Measurements from ENCODE around the gene LAMC1. TPM values are rescaled to one million over a fixed set of nuclear protein-coding genes. Genes with fewer than 3 reads are reported as not detected.

The LAMC1 gene
- polyA plus RNA-seq, 1 of the 3 experiments (the other 2 are of a cell fraction): 101 TPM

DNA sequence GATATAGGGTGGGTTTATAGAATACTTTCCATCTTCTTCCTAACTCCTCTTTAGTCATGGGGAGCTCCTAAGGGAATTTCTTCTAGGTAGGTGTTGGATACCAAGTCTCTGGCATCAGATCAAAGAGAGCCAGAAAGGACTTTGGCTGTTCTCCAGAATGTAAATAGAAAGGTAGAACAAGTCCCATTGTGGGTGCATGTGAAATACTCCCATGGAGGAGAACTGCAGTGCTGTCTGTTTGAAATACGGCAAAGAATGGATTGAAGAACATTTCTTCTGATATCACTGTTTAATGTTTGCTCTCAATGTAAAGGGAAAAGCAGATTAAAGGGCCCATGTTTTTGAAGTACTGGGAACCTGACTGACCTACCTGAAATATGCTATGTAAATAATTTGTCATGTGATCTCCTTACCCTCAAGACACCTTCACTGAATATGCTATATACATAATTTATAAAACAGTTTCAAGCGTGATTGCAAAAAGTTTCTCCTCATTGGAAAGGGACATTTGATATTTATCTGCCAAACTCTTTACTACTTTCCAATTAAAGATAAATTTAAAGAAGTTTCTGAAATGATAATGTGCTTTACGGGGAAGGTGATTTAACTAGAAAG lies 65.9 kb downstream of the LAMC1 start:
- Histone ChIP-seq H3K79me2 (ENCODE audit: insufficient read depth) (peaks cover 98% of the 10 kb centered on the region), H3K4me2 (no peak overlapping the region), H3K9me3 (no peaks in the 10 kb centered on the region), H3K9ac (no peak overlapping the region), H3F3A (replicated peaks; ENCODE audit: insufficient read depth) (no peaks in the 10 kb centered on the region), H3K4me3 (ENCODE audit: low read depth in 2 of 2, low read length in 1 of 2) (no peak overlapping the region), H3K9me2 (no peaks in the 10 kb centered on the region), H3K27ac (ENCODE audit: low read depth in 2 of 2, low read length in 1 of 2) (no peak overlapping the region), H2AFZ (ENCODE audit: low read depth) (no peak overlapping the region), H3K4me1 (ENCODE audit: control insufficient read depth in 1 of 2, insufficient read depth in 2 of 2, low read depth in 1 of 2, low read length in 1 of 2) (peaks cover 7 to 12% of the 10 kb centered on the region in 2 experiments; a peak in 3 of 4 replicates), H3K27me3 (ENCODE audit: insufficient read depth) (no peaks in the 10 kb centered on the region), H4K20me1 (ENCODE audit: insufficient read depth) (peaks cover 64% of the 10 kb centered on the region), H3K36me3 (replicated peaks in 1 of 2; ENCODE audit: control insufficient read depth in 1 of 2, insufficient read depth in 2 of 2, low read length in 1 of 2) (no peaks in the 10 kb centered on the region)
- CTCF ChIA-PET: no interaction called here
- POLR2A ChIA-PET: no interaction called here
- WGBS (ENCODE audit: low lambda C conversion rate): 94% methylated on average over 3 of the region's 3 CpGs
- TF ChIP-seq, protein P1, sequence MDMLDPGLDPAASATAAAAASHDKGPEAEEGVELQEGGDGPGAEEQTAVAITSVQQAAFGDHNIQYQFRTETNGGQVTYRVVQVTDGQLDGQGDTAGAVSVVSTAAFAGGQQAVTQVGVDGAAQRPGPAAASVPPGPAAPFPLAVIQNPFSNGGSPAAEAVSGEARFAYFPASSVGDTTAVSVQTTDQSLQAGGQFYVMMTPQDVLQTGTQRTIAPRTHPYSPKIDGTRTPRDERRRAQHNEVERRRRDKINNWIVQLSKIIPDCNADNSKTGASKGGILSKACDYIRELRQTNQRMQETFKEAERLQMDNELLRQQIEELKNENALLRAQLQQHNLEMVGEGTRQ (IDR thresholded peaks at IDR 0.05; ENCODE audit: borderline replicate concordance, low read depth, low read length): no peak
- TF ChIP-seq CHD2 (IDR thresholded peaks at IDR 0.05; ENCODE audit: low read length, partially characterized antibody) (no peak), RCOR1 (IDR thresholded peaks at IDR 0.05; ENCODE audit: low read length) (no peak), GABPA (IDR thresholded peaks at IDR 0.05; ENCODE audit: low read depth) (no peak), NFIC (IDR thresholded peaks at IDR 0.05; ENCODE audit: borderline replicate concordance) (no peak), EP300 (IDR thresholded peaks at IDR 0.05; ENCODE audit: borderline replicate concordance in 1 of 2, low read depth in 1 of 2, low read length in 1 of 2) (no peak), FOXJ3 (CRISPR knock-in tag; IDR thresholded peaks at IDR 0.05) (no peak), MEF2A (IDR thresholded peaks at IDR 0.05; ENCODE audit: borderline replicate concordance, low read depth) (no peak), JUND (IDR thresholded peaks at IDR 0.05) (no peak), ELF1 (IDR thresholded peaks at IDR 0.05) (no peak), SMC3 (IDR thresholded peaks at IDR 0.05; ENCODE audit: low read depth, low read length) (no peak), TCF12 (IDR thresholded peaks at IDR 0.05) (no peak)
- TF ChIP-seq, protein P2, sequence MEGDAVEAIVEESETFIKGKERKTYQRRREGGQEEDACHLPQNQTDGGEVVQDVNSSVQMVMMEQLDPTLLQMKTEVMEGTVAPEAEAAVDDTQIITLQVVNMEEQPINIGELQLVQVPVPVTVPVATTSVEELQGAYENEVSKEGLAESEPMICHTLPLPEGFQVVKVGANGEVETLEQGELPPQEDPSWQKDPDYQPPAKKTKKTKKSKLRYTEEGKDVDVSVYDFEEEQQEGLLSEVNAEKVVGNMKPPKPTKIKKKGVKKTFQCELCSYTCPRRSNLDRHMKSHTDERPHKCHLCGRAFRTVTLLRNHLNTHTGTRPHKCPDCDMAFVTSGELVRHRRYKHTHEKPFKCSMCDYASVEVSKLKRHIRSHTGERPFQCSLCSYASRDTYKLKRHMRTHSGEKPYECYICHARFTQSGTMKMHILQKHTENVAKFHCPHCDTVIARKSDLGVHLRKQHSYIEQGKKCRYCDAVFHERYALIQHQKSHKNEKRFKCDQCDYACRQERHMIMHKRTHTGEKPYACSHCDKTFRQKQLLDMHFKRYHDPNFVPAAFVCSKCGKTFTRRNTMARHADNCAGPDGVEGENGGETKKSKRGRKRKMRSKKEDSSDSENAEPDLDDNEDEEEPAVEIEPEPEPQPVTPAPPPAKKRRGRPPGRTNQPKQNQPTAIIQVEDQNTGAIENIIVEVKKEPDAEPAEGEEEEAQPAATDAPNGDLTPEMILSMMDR (IDR thresholded peaks at IDR 0.05): no peak
- TF ChIP-seq, protein P3, sequence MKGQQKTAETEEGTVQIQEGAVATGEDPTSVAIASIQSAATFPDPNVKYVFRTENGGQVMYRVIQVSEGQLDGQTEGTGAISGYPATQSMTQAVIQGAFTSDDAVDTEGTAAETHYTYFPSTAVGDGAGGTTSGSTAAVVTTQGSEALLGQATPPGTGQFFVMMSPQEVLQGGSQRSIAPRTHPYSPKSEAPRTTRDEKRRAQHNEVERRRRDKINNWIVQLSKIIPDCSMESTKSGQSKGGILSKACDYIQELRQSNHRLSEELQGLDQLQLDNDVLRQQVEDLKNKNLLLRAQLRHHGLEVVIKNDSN (IDR thresholded peaks at IDR 0.05; ENCODE audit: borderline replicate concordance, low read depth): no peak
- no peak for DNase-seq

DNA sequence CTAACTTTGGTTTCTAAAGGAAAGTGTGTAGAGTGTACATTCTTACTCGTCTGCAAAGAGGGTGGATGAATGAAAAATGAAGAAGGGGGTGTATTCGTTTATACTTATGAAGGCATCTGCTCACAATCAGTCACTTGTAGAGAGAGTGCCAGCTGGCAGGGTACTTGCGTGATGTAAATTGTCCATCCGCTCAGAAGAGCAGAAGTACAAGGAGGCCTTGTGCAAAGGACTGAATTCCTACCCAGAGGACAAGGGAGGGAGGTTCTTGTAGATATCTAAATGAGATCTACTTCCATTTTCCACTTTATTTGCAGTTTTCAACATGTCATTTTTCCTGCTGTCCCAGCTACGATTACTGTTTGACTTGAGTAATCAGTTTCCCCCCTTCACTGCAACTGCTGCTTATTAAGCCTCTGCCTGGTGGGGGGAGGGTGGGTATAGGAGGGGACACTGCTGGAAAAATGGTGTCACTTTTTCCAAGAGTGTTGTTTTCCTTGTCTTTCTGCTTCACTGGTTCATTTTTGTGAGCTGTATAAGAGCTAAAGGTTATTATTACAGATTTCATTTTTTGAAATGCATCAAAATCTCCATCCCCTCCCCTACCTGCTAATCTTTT lies 67.3 kb downstream of the LAMC1 start:
- no peak overlapping the region for H3K27ac ChIP-seq (ENCODE audit: low read depth in 2 of 2, low read length in 1 of 2)
- CTCF ChIA-PET: interaction anchor here (0.8 kb wide), 1 partner anchor 99 kb away, joined by 3 read pairs; no protein-coding TSS in a partner anchor
- WGBS (ENCODE audit: low lambda C conversion rate): 74% methylated on average over 5 of the region's 5 CpGs

More for the DNA sequence above, 67.3 kb downstream of the LAMC1 start:
- POLR2A ChIA-PET: no interaction called here
- no peak overlapping the region for H2AFZ ChIP-seq (ENCODE audit: low read depth)
- H3K9ac ChIP-seq: no peak overlapping the region
- H3K27me3 ChIP-seq (ENCODE audit: insufficient read depth): no peaks in the 10 kb centered on the region
- no peak overlapping the region for H3K4me3 ChIP-seq (ENCODE audit: low read depth in 2 of 2, low read length in 1 of 2)
- TF ChIP-seq, protein P1 (IDR thresholded peaks at IDR 0.05; ENCODE audit: borderline replicate concordance, low read depth, low read length): no peak
- TF ChIP-seq GATA2 (CRISPR knock-in tag; IDR thresholded peaks at IDR 0.05) (no peak), TCF12 (IDR thresholded peaks at IDR 0.05) (no peak), EP300 (IDR thresholded peaks at IDR 0.05; ENCODE audit: borderline replicate concordance in 1 of 2, low read depth in 1 of 2, low read length in 1 of 2) (no peak), EZH2phosphoT487 (IDR thresholded peaks at IDR 0.05; ENCODE audit: borderline replicate concordance, low read depth) (no peak), FOXM1 (IDR thresholded peaks at IDR 0.05; ENCODE audit: low read depth) (no peak), CHD2 (IDR thresholded peaks at IDR 0.05; ENCODE audit: low read length, partially characterized antibody) (no peak), TAF1 (IDR thresholded peaks at IDR 0.05; ENCODE audit: borderline replicate concordance, low read depth, low read length) (no peak), RCOR1 (IDR thresholded peaks at IDR 0.05; ENCODE audit: low read length) (no peak), TEAD4 (IDR thresholded peaks at IDR 0.05; ENCODE audit: borderline replicate concordance, insufficient read depth) (no peak), NFIC (IDR thresholded peaks at IDR 0.05; ENCODE audit: borderline replicate concordance) (no peak)
- TF ChIP-seq, protein P4, sequence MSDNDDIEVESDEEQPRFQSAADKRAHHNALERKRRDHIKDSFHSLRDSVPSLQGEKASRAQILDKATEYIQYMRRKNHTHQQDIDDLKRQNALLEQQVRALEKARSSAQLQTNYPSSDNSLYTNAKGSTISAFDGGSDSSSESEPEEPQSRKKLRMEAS (IDR thresholded peaks at IDR 0.05; ENCODE audit: low read depth): no peak
- no peaks in the 10 kb centered on the region for H3K9me3 ChIP-seq
- peaks cover 61% of the 10 kb centered on the region for H4K20me1 ChIP-seq (ENCODE audit: insufficient read depth)
- H3K4me2 ChIP-seq: no peak overlapping the region
- peaks cover 7 to 12% of the 10 kb centered on the region in 2 experiments; a peak in 3 of 4 replicates for H3K4me1 ChIP-seq (ENCODE audit: control insufficient read depth in 1 of 2, insufficient read depth in 2 of 2, low read depth in 1 of 2, low read length in 1 of 2)
- no peak for DNase-seq
- no peaks in the 10 kb centered on the region for H3K9me2 ChIP-seq
- peaks cover 98% of the 10 kb centered on the region for H3K79me2 ChIP-seq (ENCODE audit: insufficient read depth)
- H3K36me3 ChIP-seq (replicated peaks in 1 of 2; ENCODE audit: control insufficient read depth in 1 of 2, insufficient read depth in 2 of 2, low read length in 1 of 2): no peaks in the 10 kb centered on the region
- no peaks in the 10 kb centered on the region for H3F3A ChIP-seq (replicated peaks; ENCODE audit: insufficient read depth)

Measured in SK-N-SH (cell line).